Progenitor cell of endocrine pancreas (in vitro differentiated cells): ENCODE measurements around the gene SLC2A13. TPM values are rescaled to one million over a fixed set of nuclear protein-coding genes. Genes with fewer than 3 reads are reported as not detected.

Experiments used
- DNase-seq: peaks from one replicate; pipeline ENCODE4 v3.0.0; 2021; ENCODE audit warnings: low spot score; ENCODE audit not compliant: unreplicated experiment
- H3K27ac Mint-ChIP-seq: 2 replicates; pipeline ENCODE4 v1.8.0; 2021; ENCODE audit warnings: mild to moderate bottlenecking, moderate library complexity, mixed read lengths
- H3K27me3 Mint-ChIP-seq: 2 replicates; pipeline ENCODE4 v1.8.0; 2021; ENCODE audit warnings: mixed read lengths
- H3K36me3 Mint-ChIP-seq: 2 replicates; pipeline ENCODE4 v1.8.0; 2022; ENCODE audit warnings: mixed read lengths; ENCODE audit not compliant: insufficient read depth
- H3K4me1 Mint-ChIP-seq: 2 replicates; pipeline ENCODE4 v1.8.0; 2021; ENCODE audit warnings: low read depth, mixed read lengths
- H3K4me3 Mint-ChIP-seq: 2 replicates; pipeline ENCODE4 v1.8.0; 2021; ENCODE audit warnings: low read depth, mild to moderate bottlenecking, moderate library complexity, mixed read lengths
- H3K9me3 Mint-ChIP-seq: 2 replicates; pipeline ENCODE4 v1.8.0; 2021; ENCODE audit warnings: low read depth, mixed read lengths
- total RNA-seq: library from RNA; stranded (reverse); gene quantifications from 2 replicates; pipeline ENCODE4 v1.2.1, GENCODE V29; 2021
- TF ChIP-seq, protein P1 (sequence below): fragments of 200-600 bp; sonication (generic); IDR thresholded peaks from one replicate; pipeline ENCODE4 v1.5.0; 2021; ENCODE audit warnings: antibody characterized with exemption, mild to moderate bottlenecking; ENCODE audit not compliant: unreplicated experiment

Gene SLC2A13
- total RNA-seq, 1 donor from 2014 or later, result 7.4 TPM

DNA sequence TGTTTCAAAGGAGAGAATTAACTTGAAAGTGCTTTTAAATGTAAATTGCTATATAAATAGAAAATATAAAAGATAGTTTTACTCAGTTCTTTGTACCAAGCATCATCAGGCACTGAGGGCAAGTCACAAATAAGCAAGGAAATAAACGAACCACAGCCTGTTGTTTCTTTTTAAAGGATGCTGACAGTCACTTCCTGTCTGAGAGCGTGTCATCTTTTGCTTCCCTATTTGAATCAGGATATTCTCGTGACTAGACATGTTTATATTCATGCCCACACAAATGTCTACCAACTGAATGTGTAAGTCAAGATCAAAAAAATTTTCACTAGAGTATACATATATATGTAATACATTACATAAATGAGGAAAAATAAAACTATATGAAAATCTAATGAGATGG, 31.4 kb upstream of the SLC2A13 start:
- Mint-ChIP-seq H3K27me3 (no peaks in the 10 kb centered on the region), H3K9me3 (no peaks in the 10 kb centered on the region), H3K4me1 (no peaks in the 10 kb centered on the region), H3K27ac (no peak overlapping the region), H3K4me3 (no peak overlapping the region), H3K36me3 (no peaks in the 10 kb centered on the region)
- DNase-seq, result no peak
- TF ChIP-seq, protein P1, sequence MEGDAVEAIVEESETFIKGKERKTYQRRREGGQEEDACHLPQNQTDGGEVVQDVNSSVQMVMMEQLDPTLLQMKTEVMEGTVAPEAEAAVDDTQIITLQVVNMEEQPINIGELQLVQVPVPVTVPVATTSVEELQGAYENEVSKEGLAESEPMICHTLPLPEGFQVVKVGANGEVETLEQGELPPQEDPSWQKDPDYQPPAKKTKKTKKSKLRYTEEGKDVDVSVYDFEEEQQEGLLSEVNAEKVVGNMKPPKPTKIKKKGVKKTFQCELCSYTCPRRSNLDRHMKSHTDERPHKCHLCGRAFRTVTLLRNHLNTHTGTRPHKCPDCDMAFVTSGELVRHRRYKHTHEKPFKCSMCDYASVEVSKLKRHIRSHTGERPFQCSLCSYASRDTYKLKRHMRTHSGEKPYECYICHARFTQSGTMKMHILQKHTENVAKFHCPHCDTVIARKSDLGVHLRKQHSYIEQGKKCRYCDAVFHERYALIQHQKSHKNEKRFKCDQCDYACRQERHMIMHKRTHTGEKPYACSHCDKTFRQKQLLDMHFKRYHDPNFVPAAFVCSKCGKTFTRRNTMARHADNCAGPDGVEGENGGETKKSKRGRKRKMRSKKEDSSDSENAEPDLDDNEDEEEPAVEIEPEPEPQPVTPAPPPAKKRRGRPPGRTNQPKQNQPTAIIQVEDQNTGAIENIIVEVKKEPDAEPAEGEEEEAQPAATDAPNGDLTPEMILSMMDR, result no peak

DNA sequence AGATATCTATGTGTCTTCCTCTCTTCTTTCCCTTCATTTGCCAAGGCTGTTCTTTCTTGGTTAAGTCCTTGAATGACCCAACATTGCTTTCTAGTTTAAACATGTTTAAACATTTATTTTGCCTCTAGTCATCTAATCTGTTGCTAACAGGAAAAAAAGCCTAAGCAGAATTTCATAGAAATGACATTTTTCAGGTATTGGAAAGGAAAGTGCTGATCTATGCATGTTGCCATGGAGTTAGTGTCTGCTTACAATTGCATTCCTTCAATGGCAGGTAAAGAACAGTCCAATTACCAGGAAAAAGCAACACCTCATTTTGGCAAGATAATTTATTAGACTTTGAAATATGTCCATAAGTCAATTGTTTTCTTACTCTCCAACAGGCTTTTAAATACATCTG, 21.5 kb upstream of the SLC2A13 start:
- no peak for DNase-seq
- no peaks in the 10 kb centered on the region for H3K36me3 Mint-ChIP-seq
- no peaks in the 10 kb centered on the region for H3K4me1 Mint-ChIP-seq
- H3K4me3 Mint-ChIP-seq, result no peak overlapping the region
- no peaks in the 10 kb centered on the region for H3K9me3 Mint-ChIP-seq
- no peaks in the 10 kb centered on the region for H3K27me3 Mint-ChIP-seq
- H3K27ac Mint-ChIP-seq, result no peak overlapping the region
- TF ChIP-seq, protein P1, result no peak

DNA sequence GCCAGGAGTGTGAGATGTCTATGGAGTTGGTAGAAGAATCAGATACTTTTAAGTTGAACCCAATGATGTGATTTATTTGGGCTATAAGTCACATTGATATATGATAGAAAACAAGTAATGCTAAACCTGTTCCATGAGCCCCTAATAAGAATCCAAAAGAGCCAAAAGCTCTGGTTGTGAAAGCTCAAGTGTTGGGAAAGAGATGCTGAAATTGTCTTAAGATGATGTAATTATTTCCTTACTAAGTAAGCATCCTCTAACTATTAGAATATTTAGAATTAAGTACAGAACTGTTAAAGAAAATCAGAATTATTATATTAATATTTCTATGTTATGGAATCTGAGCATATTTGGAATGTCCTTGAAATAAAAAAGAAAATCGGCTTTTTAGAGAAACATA, 17.6 kb upstream of the SLC2A13 start:
- Mint-ChIP-seq H3K4me3 (no peak overlapping the region), H3K36me3 (no peaks in the 10 kb centered on the region), H3K27ac (no peak overlapping the region), H3K4me1 (no peaks in the 10 kb centered on the region), H3K9me3 (no peaks in the 10 kb centered on the region), H3K27me3 (no peaks in the 10 kb centered on the region)
- TF ChIP-seq, protein P1, result no peak
- no peak for DNase-seq

DNA sequence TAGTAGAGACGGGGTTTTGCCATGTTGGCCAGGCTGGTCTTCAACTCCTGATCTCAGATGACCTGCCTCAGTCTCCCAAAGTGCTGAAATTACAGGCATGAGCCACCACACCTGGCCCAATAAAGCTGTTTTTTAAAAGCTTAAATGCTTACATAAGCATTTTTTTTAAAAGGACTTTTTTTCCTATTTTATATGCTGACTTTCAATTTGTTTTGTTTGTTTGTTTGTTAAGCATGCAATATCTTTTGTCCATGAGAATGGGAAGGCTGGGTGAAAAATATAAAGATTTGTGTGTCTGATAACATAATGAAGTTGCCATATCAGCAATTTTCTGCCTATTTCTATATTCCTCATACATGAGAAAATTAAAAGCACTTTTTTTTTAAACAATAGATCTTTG, 17.0 kb upstream of the SLC2A13 start:
- Mint-ChIP-seq H3K4me3 (no peak overlapping the region), H3K27me3 (no peaks in the 10 kb centered on the region), H3K36me3 (no peaks in the 10 kb centered on the region), H3K9me3 (no peaks in the 10 kb centered on the region), H3K4me1 (no peaks in the 10 kb centered on the region), H3K27ac (no peak overlapping the region)
- TF ChIP-seq, protein P1, result no peak
- DNase-seq, result no peak

DNA sequence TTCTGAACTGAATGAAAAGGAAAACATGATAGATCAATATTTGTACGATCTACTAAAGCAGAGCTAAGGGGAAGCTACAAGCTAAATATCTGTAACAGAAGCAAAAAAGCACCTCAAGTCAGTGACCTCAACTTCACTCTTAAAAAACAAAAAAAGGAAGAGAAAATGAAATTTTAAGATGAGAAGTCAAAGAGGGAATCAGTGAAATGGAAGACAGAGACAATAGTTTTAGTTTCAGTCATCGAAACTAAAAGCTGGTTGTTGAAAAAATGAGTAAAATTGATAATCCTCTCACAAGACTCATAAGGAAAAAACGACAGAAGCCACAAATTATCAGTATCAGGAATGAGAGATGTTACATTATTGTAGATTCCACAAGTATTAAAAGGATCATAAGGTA, 11.9 kb upstream of the SLC2A13 start:
- H3K27ac Mint-ChIP-seq, result no peak overlapping the region
- no peak for DNase-seq
- H3K27me3 Mint-ChIP-seq, result no peaks in the 10 kb centered on the region
- H3K9me3 Mint-ChIP-seq, result no peaks in the 10 kb centered on the region
- no peak overlapping the region for H3K4me3 Mint-ChIP-seq
- no peaks in the 10 kb centered on the region for H3K36me3 Mint-ChIP-seq
- peaks cover 7% of the 10 kb centered on the region for H3K4me1 Mint-ChIP-seq
- TF ChIP-seq, protein P1, result no peak

DNA sequence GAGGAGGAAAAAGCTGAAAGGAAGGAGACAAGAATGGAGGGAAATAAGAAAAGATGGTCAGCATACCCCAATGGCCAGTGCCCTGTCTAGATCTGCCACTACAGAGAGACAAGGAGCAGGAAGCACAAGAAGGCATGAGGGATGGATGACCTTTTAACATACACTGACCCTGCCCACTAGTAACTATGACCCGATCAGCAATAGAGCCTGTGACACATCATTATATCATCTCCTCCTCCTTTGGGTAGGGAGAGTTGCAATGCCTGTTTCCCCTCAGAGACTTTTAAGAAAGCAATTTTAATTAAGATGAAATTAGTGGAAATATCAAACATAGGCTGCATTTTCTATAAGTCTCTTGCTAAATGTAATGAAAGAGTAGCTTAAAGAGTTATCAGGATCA, 4.7 kb upstream of the SLC2A13 start:
- H3K27me3 Mint-ChIP-seq, result peaks cover 10% of the 10 kb centered on the region
- H3K4me3 Mint-ChIP-seq, result no peak overlapping the region
- H3K27ac Mint-ChIP-seq, result no peak overlapping the region
- no peaks in the 10 kb centered on the region for H3K9me3 Mint-ChIP-seq
- DNase-seq, result no peak
- no peaks in the 10 kb centered on the region for H3K36me3 Mint-ChIP-seq
- TF ChIP-seq, protein P1, result no peak
- H3K4me1 Mint-ChIP-seq, result peaks cover 7% of the 10 kb centered on the region
